Trophoblast cell (in vitro differentiated cells and primary cell): ENCODE data around the gene NEUROD2.
A peak's percentile ranks its signal among the peaks of the same experiment; 100 is the strongest.

Experiments used
- DNase-seq, 2 donors: peaks; one replicate each; pipeline ENCODE4 v3.0.0-alpha.2; 2016
- H2AFZ ChIP-seq: 2 replicates; pipeline ENCODE4 v1.6.1; 2013; ENCODE audit warnings: low read length, moderate library complexity, mild to moderate bottlenecking; ENCODE audit not compliant: insufficient read depth, poor library complexity
- H2AK5ac ChIP-seq: 2 replicates; pipeline ENCODE4 v1.6.1; 2013; ENCODE audit warnings: mild to moderate bottlenecking, low read length
- H2BK120ac ChIP-seq: 2 replicates; pipeline ENCODE4 v1.6.1; 2013; ENCODE audit warnings: low read length, mild to moderate bottlenecking, moderate library complexity; ENCODE audit not compliant: insufficient read depth, poor library complexity
- H2BK12ac ChIP-seq: 2 replicates; pipeline ENCODE4 v1.6.1; 2013; ENCODE audit warnings: mild to moderate bottlenecking, low read length, moderate library complexity
- H2BK5ac ChIP-seq: 2 replicates; pipeline ENCODE4 v1.6.1; 2013; ENCODE audit warnings: low read length, low read depth, moderate library complexity, mild to moderate bottlenecking; ENCODE audit not compliant: poor library complexity
- H3K14ac ChIP-seq: 2 replicates; pipeline ENCODE4 v1.6.1; 2013; ENCODE audit warnings: mild to moderate bottlenecking, low read length
- H3K18ac ChIP-seq: 2 replicates; pipeline ENCODE4 v1.6.1; 2013; ENCODE audit warnings: mild to moderate bottlenecking, low read length
- H3K23ac ChIP-seq: 2 replicates; pipeline ENCODE4 v1.6.1; 2013; ENCODE audit warnings: low read length
- H3K27ac ChIP-seq: 2 replicates; pipeline ENCODE4 v1.5.1; 2013; ENCODE audit warnings: low read depth, mild to moderate bottlenecking, inconsistent platforms, low read length, moderate library complexity
- H3K27me3 ChIP-seq: 2 replicates; pipeline ENCODE4 v1.6.1; 2013; ENCODE audit warnings: inconsistent platforms, mild to moderate bottlenecking, low read length, moderate library complexity; ENCODE audit not compliant: insufficient read depth
- H3K36me3 ChIP-seq, 2 experiments: 1 replicate in 1 of 2; 2 replicates in 1 of 2; pipeline ENCODE4 v1.6.1; 2013; ENCODE audit warnings: low read length in 2 of 2, mild to moderate bottlenecking in 2 of 2, moderate library complexity in 1 of 2; ENCODE audit not compliant: insufficient read depth in 2 of 2, control insufficient read depth in 1 of 2
- H3K4ac ChIP-seq: 2 replicates; pipeline ENCODE4 v1.6.1; 2013; ENCODE audit warnings: low read depth, mild to moderate bottlenecking, low read length, moderate library complexity
- H3K4me1 ChIP-seq, 2 experiments: 1 replicate in 1 of 2; 2 replicates in 1 of 2; pipeline ENCODE4 v1.6.1; 2013; ENCODE audit warnings: low read length in 2 of 2, mild to moderate bottlenecking in 2 of 2, moderate library complexity in 1 of 2; ENCODE audit not compliant: insufficient read depth in 2 of 2, control insufficient read depth in 1 of 2
- H3K4me2 ChIP-seq: 2 replicates; pipeline ENCODE4 v1.6.1; 2013; ENCODE audit warnings: inconsistent platforms, mild to moderate bottlenecking, low read length, moderate library complexity
- H3K4me3 ChIP-seq: 2 replicates; pipeline ENCODE4 v1.5.1; 2013; ENCODE audit warnings: mild to moderate bottlenecking, low read depth, low read length, inconsistent platforms
- H3K79me1 ChIP-seq: one replicate; pipeline ENCODE4 v1.6.1; 2013; ENCODE audit warnings: low read length
- H3K79me2 ChIP-seq: 2 replicates; pipeline ENCODE4 v1.6.1; 2013; ENCODE audit warnings: low read length, mild to moderate bottlenecking; ENCODE audit not compliant: control insufficient read depth, insufficient read depth, poor library complexity
- H3K9ac ChIP-seq: 2 replicates; pipeline ENCODE4 v1.6.1; 2013; ENCODE audit warnings: mild to moderate bottlenecking, low read length
- H3K9me3 ChIP-seq: 2 replicates; pipeline ENCODE4 v1.6.1; 2013; ENCODE audit warnings: low read depth, mild to moderate bottlenecking, control low read depth, inconsistent platforms, low read length; ENCODE audit not compliant: insufficient read depth
- H4K12ac ChIP-seq: 2 replicates; pipeline ENCODE4 v1.6.1; 2013; ENCODE audit warnings: low read depth, mild to moderate bottlenecking, low read length, moderate library complexity
- H4K8ac ChIP-seq: 2 replicates; pipeline ENCODE4 v1.6.1; 2013; ENCODE audit warnings: low read depth, mild to moderate bottlenecking, low read length, moderate library complexity
- H4K91ac ChIP-seq: one replicate; pipeline ENCODE4 v1.6.1; 2013; ENCODE audit warnings: low read depth, mild to moderate bottlenecking, low read length, moderate library complexity
- WGBS: extraction: QIAGEN DNeasy Blood & Tissue Kit; methylation state at CpG from one replicate; pipeline ENCODE4 v1.1.7; 2013; ENCODE audit warnings: missing lambda C conversion rate; ENCODE audit not compliant: insufficient read length, insufficient coverage; ENCODE audit errors: extremely low coverage; 5-methylcytosine and 5-hydroxymethylcytosine counted together

The NEUROD2 gene

GRCh38 chr17:39641097-39641496, 33.4 kb upstream of the NEUROD2 start:
- Histone ChIP-seq H3K27me3 (no peaks in the 10 kb centered on the region), H3K14ac (no peak overlapping the region), H4K12ac (no peak overlapping the region), H2AK5ac (no peak overlapping the region), H2AFZ (no peak overlapping the region), H3K36me3 (no peaks in the 10 kb centered on the region), H3K4ac (no peak overlapping the region), H2BK5ac (no peak overlapping the region), H3K27ac (no peak overlapping the region), H3K23ac (no peak overlapping the region), H4K91ac (no peak overlapping the region), H3K79me1 (peaks cover 7% of the 10 kb centered on the region), H2BK12ac (no peak overlapping the region), H3K4me1 (peaks cover 23 to 24% of the 10 kb centered on the region in 2 experiments), H4K8ac (no peak overlapping the region), H3K18ac (no peak overlapping the region), H3K9me3 (no peaks in the 10 kb centered on the region), H3K4me2 (no peak overlapping the region), H3K4me3 (no peak overlapping the region), H3K79me2 (peaks cover 4% of the 10 kb centered on the region), H2BK120ac (no peak overlapping the region), H3K9ac (no peak overlapping the region)
- WGBS: no CpG with 5 or more reads among the region's 4 CpGs
- DNase-seq: no peak

- no peak overlapping the region for H4K91ac ChIP-seq
- H2BK12ac ChIP-seq: no peak overlapping the region
- no peak overlapping the region for H3K18ac ChIP-seq
- no peaks in the 10 kb centered on the region for H3K36me3 ChIP-seq
- no peak overlapping the region for H3K4me2 ChIP-seq
- no peak overlapping the region for H3K4me3 ChIP-seq
- no peak overlapping the region for H3K4ac ChIP-seq
- no peak overlapping the region for H3K27ac ChIP-seq
- H4K8ac ChIP-seq: no peak overlapping the region
- H3K79me2 ChIP-seq: peaks cover 4% of the 10 kb centered on the region
- H3K27me3 ChIP-seq: no peaks in the 10 kb centered on the region
- H2BK120ac ChIP-seq: no peak overlapping the region
- H4K12ac ChIP-seq: no peak overlapping the region
- no peak overlapping the region for H3K9ac ChIP-seq
- H3K79me1 ChIP-seq: peaks cover 7% of the 10 kb centered on the region
- no peaks in the 10 kb centered on the region for H3K9me3 ChIP-seq
- WGBS: no CpG with 5 or more reads among the region's 4 CpGs
- no peak overlapping the region for H3K23ac ChIP-seq
- H3K4me1 ChIP-seq: peaks cover 23 to 24% of the 10 kb centered on the region in 2 experiments
- no peak overlapping the region for H2BK5ac ChIP-seq
- H2AFZ ChIP-seq: no peak overlapping the region
- DNase-seq: peak in 1 of 2 donors; percentile 22
- H3K14ac ChIP-seq: no peak overlapping the region
- no peak overlapping the region for H2AK5ac ChIP-seq
Observed at GRCh38 chr17:39640591-39641031, 32.9 kb upstream of the NEUROD2 start.

GRCh38 chr17:39639566-39640458, 32.1 kb upstream of the NEUROD2 start:
- Histone ChIP-seq H3K27ac (no peak overlapping the region), H4K12ac (no peak overlapping the region), H3K79me2 (peaks cover 4% of the 10 kb centered on the region), H3K79me1 (peaks cover 7% of the 10 kb centered on the region), H3K4me3 (no peak overlapping the region), H3K9me3 (no peaks in the 10 kb centered on the region), H3K14ac (no peak overlapping the region), H2AK5ac (no peak overlapping the region), H4K91ac (no peak overlapping the region), H3K4ac (no peak overlapping the region), H3K4me1 (peaks cover 20 to 21% of the 10 kb centered on the region in 2 experiments), H2BK12ac (no peak overlapping the region), H2AFZ (peak overlapping the region; percentile 5), H3K36me3 (no peaks in the 10 kb centered on the region), H3K4me2 (no peak overlapping the region), H2BK120ac (no peak overlapping the region), H4K8ac (no peak overlapping the region), H3K18ac (no peak overlapping the region), H3K27me3 (no peaks in the 10 kb centered on the region), H3K23ac (no peak overlapping the region), H3K9ac (no peak overlapping the region), H2BK5ac (no peak overlapping the region)
- no CpG with 5 or more reads among the region's 11 CpGs for WGBS
- DNase-seq: no peak

GRCh38 chr17:39639043-39639442, 31.3 kb upstream of the NEUROD2 start:
- Histone ChIP-seq H3K27me3 (no peaks in the 10 kb centered on the region), H3K4me2 (no peak overlapping the region), H3K27ac (no peak overlapping the region), H2BK12ac (no peak overlapping the region), H2AK5ac (no peak overlapping the region), H3K4me3 (no peak overlapping the region), H3K36me3 (no peaks in the 10 kb centered on the region), H4K91ac (no peak overlapping the region), H3K18ac (no peak overlapping the region), H3K79me1 (peaks cover 7% of the 10 kb centered on the region), H3K4ac (no peak overlapping the region), H3K79me2 (peaks cover 4% of the 10 kb centered on the region), H4K12ac (no peak overlapping the region), H3K14ac (no peak overlapping the region), H3K4me1 (peaks cover 16 to 20% of the 10 kb centered on the region in 2 experiments), H4K8ac (no peak overlapping the region), H2AFZ (no peak overlapping the region), H2BK120ac (no peak overlapping the region), H3K9me3 (no peaks in the 10 kb centered on the region), H2BK5ac (no peak overlapping the region), H3K9ac (no peak overlapping the region), H3K23ac (no peak overlapping the region)
- DNase-seq: no peak
- WGBS: no CpG with 5 or more reads among the region's 2 CpGs
